ENCODE measurements around the gene AKR1B15.

AKR1B15 gene

GRCh38 chr7:134618756-134619530 lies 70.0 kb downstream of the AKR1B15 start:
- DNase-seq (ENCODE audit: low spot score), result no peak

- DNase-seq (ENCODE audit: low spot score), result no peak
These were observed 70.9 kb downstream of the AKR1B15 start for GRCh38 chr7:134619627-134620331.

- DNase-seq (ENCODE audit: low spot score), result no peak
These were observed 73.5 kb downstream of the AKR1B15 start for GRCh38 chr7:134622303-134622995.

- DNase-seq (ENCODE audit: low spot score), result no peak
These were observed 74.3 kb downstream of the AKR1B15 start for GRCh38 chr7:134623193-134623592.

GRCh38 chr7:134625550-134625949 lies 76.6 kb downstream of the AKR1B15 start:
- no peak for DNase-seq (ENCODE audit: low spot score)

GRCh38 chr7:134627109-134627774 lies 78.3 kb downstream of the AKR1B15 start:
- no peak for DNase-seq (ENCODE audit: low spot score)

GRCh38 chr7:134627775-134628153 lies 78.9 kb downstream of the AKR1B15 start:
- DNase-seq (ENCODE audit: low spot score), result no peak

- no peak for DNase-seq (ENCODE audit: low spot score)
These were observed 80.5 kb downstream of the AKR1B15 start for GRCh38 chr7:134629445-134629844.
